Cardiac fibroblast (primary cell): Measurements from ENCODE around the gene TIMM13.

Experiments used
- DNase-seq, 2 donors: peaks; one replicate each; pipeline versions ENCODE4 v3.0.0 to v3.0.0-alpha.2; 2010; ENCODE audit warnings: low read depth in 2 of 2
- H3K4me3 ChIP-seq, 2 donors: replicated peaks in 1 of 2; 1 replicate in 1 of 2; 2 replicates in 1 of 2; pipeline ENCODE4 v1.5.1; 2011; ENCODE audit warnings: low read depth in 2 of 2, low read length in 2 of 2, mild to moderate bottlenecking in 2 of 2, moderate library complexity in 1 of 2
- TF ChIP-seq, protein P1 (sequence below): IDR thresholded peaks from one replicate; pipeline ENCODE4 v1.5.1; 2011; ENCODE audit warnings: low read depth, mild to moderate bottlenecking, low read length, inconsistent platforms

The TIMM13 gene

DNA sequence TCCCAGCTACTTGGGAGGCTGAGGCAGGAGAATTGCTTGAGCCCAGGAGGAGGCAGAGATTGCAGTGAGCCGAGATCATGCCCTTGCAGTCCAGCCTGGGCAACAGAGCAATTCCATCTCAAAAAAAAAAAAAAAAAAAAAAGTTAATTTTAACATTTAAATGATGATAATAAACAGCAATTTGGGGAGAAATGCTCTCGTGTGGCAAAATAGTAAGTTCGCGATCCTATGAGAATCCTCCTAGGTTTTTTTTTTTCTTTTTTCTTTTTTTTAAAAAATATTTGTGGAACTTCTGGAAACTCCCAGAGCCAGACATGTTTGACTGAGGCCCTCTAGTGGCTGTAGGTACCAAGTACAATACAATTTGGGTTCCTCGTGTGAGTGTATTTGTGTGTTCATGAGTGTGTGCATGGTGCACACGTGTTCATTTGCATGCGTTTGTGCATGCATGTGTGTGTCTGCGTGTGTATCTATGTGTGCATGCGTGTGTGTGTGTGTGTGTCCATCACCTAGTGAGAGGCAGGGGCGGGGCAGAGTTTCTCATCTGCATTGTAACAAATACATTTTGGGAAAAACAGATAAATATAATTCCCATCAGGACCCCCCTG, 36.2 kb downstream of the TIMM13 start:
- peak; percentile 82 to 87 for DNase-seq
- TF ChIP-seq, protein P1, sequence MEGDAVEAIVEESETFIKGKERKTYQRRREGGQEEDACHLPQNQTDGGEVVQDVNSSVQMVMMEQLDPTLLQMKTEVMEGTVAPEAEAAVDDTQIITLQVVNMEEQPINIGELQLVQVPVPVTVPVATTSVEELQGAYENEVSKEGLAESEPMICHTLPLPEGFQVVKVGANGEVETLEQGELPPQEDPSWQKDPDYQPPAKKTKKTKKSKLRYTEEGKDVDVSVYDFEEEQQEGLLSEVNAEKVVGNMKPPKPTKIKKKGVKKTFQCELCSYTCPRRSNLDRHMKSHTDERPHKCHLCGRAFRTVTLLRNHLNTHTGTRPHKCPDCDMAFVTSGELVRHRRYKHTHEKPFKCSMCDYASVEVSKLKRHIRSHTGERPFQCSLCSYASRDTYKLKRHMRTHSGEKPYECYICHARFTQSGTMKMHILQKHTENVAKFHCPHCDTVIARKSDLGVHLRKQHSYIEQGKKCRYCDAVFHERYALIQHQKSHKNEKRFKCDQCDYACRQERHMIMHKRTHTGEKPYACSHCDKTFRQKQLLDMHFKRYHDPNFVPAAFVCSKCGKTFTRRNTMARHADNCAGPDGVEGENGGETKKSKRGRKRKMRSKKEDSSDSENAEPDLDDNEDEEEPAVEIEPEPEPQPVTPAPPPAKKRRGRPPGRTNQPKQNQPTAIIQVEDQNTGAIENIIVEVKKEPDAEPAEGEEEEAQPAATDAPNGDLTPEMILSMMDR = peak; percentile 74
- H3K4me3 ChIP-seq = no peak overlapping the region

DNA sequence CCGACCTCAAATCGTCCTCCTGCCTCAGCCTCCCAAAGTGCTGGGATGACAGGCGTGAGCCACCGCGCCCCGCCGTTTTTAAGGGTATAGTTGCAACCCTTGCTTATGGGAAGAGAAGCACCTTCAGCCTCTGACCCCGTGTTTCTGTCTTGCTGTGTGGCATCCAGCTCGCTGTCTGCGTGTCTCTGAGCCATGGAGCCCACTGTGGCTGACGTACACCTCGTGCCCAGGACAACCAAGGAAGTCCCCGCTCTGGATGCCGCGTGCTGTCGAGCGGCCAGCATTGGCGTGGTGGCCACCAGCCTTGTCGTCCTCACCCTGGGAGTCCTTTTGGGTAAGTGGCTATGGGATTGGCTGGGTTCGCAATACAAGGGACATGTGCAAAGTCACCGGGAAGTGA, 37.8 kb downstream of the TIMM13 start:
- no peak for DNase-seq
- TF ChIP-seq, protein P1 = no peak

DNA sequence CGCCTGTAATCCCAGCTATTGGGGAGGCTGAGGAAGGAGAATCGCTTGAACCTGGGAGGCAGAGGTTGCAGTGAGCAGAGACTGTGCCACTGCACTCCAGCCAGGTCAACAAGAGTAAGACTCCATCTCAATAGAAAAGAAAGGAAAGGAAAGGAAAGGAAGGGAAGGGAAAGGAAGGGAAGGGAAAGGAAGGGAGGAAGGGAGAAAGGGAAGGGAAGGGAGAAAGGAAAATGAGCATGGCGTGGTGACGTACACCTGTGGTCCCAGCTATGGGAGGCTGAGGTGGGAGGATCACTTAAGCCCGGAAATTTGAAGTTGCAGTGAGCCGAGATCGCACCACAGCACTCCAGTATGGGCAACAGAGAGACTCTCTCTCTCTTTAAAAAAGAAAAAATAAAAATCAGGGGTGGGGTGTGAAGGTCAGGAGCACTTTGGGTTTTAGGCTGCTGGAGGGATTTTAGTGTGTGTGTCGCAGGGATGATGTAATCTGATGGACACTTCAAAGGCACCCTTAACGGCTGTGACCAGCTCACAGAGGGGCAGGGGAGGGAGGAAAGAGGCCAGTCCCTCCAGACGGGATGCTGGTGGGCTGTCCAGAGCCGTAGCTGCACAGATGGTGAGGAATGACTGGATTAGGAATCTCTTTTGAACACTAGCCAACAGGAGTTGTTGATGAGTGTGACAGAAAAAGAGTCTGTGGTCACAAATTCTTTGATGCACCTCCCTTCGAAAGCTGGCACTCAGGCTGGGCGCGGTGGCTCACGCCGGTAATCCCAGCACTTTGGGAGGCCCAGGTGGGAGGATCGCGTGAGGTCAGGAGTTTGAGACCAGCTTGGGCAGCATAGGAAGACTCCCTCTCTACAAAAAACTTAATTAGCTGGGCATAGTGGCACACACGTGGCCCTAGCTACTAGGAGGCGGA, 39.8 kb downstream of the TIMM13 start:
- TF ChIP-seq, protein P1 = no peak
- DNase-seq = no peak
- H3K4me3 ChIP-seq = no peak overlapping the region

More for the DNA sequence above, 37.8 kb downstream of the TIMM13 start:
- H3K4me3 ChIP-seq = no peak overlapping the region

DNA sequence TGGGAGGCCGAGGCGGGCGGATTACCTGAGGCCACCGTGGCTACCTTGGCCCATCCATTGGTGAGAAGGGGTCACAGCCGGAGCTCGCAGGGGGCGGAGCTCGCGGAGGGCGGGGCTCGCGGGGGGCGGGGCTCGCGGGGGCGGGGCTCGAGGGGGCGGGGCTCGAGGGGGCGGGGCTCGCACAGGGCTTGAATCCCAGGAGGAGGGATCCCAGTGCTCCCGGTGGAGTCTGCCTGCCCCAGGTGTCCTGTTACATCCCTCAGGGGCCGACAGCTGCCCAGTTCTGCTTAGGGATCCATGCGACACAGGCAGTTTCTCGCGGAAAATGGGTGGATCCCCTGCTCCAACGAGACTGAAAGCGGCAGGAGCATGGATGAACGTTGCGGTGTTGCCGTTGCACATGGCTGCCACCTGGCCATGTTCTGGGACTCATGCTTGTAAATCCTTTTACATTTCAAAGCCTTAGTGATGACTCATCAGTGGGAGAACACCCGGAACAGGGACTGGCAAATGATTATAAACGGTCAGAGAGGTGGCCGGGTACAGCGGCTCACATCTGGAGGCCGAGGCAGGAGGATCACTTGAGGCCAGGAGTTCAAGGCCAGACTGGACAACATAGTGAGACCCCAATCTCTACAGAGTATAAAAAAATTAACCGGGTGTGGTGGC, 42.2 kb downstream of the TIMM13 start:
- peak; percentile 58 to 85 for DNase-seq
- TF ChIP-seq, protein P1 = no peak
- H3K4me3 ChIP-seq = no peak overlapping the region

DNA sequence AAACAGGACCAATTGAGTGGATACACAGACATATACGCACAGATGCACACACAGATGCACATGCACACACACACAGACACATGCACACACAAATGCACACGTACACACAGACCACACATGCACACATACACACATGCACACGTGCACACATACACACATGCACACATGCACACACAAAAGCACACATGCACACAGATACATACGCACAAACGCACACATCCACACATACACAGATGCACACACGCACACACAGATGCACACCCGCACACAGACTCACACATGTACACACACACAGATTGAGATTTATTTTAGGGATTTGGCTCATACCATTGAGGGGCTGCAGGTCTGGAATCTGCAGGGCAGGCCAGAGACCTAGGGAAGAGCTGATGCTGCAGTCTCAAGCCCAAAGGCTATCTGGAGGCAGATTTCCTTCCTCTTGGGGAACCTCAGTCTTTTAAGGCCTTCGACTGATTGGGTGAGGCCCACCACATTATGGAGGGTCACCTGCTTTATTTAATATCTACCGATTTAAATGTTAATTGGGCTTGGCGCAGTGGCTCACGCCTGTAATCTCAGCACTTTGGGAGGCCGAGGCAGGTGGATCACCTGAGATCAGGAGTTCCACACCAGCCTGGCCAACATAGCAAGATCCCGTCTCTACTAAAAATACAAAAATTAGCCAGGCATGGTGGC, 44.7 kb downstream of the TIMM13 start:
- TF ChIP-seq, protein P1 = no peak
- H3K4me3 ChIP-seq = no peak overlapping the region
- DNase-seq = no peak

DNA sequence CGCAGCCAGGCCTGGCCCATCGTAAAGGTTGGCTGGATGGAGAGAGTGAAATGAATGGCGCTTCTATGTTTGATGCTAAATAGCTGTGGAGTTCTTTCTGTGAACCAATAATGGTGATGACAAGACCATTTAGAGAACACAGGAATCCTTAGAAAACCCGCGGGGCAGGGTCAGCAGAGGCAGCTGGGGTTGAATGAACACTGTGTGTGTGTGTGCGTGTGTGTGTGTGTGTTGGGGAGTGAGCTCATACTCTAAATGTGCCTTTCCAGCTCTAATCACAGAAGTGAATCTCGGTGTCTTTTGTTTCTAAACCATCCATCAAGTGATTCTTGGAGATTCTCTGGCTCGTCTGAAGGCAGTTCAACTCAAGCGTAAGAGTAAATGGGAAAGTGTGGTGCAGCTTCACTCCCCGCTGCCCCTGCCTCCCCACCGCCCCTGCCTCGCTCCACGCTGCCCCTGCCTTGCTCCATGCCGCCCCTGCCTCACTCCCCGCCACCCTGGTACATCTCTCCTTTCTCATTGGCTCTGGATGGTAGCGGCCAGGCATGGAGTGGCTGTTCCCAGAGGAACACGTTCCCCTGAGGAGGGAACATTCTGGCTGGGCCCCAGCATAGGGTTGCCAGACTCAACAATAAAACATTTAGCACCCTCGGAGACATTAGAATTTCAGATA, 46.1 kb downstream of the TIMM13 start:
- peak in 1 of 2 donors; percentile 53 for DNase-seq
- TF ChIP-seq, protein P1 = no peak
- H3K4me3 ChIP-seq = no peak overlapping the region
